Left ventricle myocardium inferior (tissue), 1 donor: ENCODE data around the gene PTGIS. TPM values are rescaled to one million over a fixed set of nuclear protein-coding genes. Genes with fewer than 3 reads are reported as not detected.

Source experiments
- DNase-seq: peaks from one replicate; pipeline ENCODE4 v3.0.0-alpha.2; 2020
- H3K27ac ChIP-seq: fragments of 200-600 bp; replicated peaks from 2 replicates; pipeline ENCODE4 v1.8.0; 2021
- H3K27me3 ChIP-seq: fragments of 200-600 bp; 2 replicates; pipeline ENCODE4 v1.8.0; 2021; ENCODE audit warnings: low read depth
- H3K36me3 ChIP-seq: fragments of 200-600 bp; 2 replicates; pipeline ENCODE4 v1.8.0; 2021
- H3K4me1 ChIP-seq: fragments of 200-600 bp; 2 replicates; pipeline ENCODE4 v1.8.0; 2021
- H3K4me3 ChIP-seq: fragments of 200-600 bp; 2 replicates; pipeline ENCODE4 v1.8.0; 2021; ENCODE audit warnings: mild to moderate bottlenecking, moderate library complexity
- H3K9me3 ChIP-seq: fragments of 200-600 bp; replicated peaks from 2 replicates; pipeline ENCODE4 v1.8.0; 2021
- intact Hi-C: fragments of 100-400 bp; cut with micrococcal nuclease; formaldehyde crosslinking; loops from one replicate; pipeline ENCODE4 v1.11.0; 2022
- total RNA-seq: library from RNA; stranded (reverse); fragmentation: NEBNext Ultra II Directional; extraction: Animal tissue kit (Norgen Biotek cat#: 25700); gene quantifications from one replicate; pipeline ENCODE4 v1.2.1, GENCODE V29; 2021
- TF ChIP-seq, protein P1 (sequence below): fragments of 200-600 bp; IDR thresholded peaks from 2 replicates; pipeline ENCODE4 v1.8.0; 2021; ENCODE audit warnings: antibody characterized with exemption, mild to moderate bottlenecking, borderline replicate concordance
- donor health status: DM: no; HTN: yes; CAD: no; lungs with severe emphysema.

PTGIS gene
- total RNA-seq, 1 donor from 2014 or later = 26.3 TPM

DNA sequence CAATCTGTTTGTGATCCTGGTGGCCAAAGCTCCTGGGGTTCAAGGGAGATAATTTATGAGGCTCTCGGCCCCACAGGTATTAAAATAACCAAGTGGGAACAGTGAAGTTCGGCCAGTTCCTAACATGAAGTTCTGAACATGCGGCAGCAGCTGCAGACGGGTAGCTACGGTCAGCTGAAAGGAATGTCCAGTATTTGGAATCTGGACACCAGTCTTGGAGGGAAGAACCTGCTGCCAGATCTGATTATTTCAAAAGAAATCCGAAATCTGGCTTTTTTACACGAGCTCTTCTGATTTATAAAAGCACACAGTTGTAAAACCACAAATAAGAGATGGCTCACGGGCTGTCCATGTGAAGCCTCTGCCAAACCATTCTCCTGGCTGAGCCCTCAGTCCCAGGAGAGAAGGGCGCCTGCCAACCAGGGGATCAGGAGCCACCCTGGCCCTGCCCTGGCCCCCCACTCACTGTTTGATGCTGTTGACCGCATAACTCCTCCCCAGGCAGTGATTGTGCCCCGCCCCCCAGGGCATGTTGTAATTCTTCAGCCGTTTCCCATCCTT, 57.3 kb downstream of the PTGIS start:
- H3K9me3 ChIP-seq = no peaks in the 10 kb centered on the region
- peak overlapping the region; percentile 63 for H3K27ac ChIP-seq
- DNase-seq = peak; percentile 73
- peaks cover 69% of the 10 kb centered on the region for H3K27me3 ChIP-seq
- H3K4me3 ChIP-seq = no peak overlapping the region
- H3K4me1 ChIP-seq = no peaks in the 10 kb centered on the region
- intact Hi-C loops = no loop called here
- TF ChIP-seq, protein P1, sequence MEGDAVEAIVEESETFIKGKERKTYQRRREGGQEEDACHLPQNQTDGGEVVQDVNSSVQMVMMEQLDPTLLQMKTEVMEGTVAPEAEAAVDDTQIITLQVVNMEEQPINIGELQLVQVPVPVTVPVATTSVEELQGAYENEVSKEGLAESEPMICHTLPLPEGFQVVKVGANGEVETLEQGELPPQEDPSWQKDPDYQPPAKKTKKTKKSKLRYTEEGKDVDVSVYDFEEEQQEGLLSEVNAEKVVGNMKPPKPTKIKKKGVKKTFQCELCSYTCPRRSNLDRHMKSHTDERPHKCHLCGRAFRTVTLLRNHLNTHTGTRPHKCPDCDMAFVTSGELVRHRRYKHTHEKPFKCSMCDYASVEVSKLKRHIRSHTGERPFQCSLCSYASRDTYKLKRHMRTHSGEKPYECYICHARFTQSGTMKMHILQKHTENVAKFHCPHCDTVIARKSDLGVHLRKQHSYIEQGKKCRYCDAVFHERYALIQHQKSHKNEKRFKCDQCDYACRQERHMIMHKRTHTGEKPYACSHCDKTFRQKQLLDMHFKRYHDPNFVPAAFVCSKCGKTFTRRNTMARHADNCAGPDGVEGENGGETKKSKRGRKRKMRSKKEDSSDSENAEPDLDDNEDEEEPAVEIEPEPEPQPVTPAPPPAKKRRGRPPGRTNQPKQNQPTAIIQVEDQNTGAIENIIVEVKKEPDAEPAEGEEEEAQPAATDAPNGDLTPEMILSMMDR = no peak
- no peaks in the 10 kb centered on the region for H3K36me3 ChIP-seq

DNA sequence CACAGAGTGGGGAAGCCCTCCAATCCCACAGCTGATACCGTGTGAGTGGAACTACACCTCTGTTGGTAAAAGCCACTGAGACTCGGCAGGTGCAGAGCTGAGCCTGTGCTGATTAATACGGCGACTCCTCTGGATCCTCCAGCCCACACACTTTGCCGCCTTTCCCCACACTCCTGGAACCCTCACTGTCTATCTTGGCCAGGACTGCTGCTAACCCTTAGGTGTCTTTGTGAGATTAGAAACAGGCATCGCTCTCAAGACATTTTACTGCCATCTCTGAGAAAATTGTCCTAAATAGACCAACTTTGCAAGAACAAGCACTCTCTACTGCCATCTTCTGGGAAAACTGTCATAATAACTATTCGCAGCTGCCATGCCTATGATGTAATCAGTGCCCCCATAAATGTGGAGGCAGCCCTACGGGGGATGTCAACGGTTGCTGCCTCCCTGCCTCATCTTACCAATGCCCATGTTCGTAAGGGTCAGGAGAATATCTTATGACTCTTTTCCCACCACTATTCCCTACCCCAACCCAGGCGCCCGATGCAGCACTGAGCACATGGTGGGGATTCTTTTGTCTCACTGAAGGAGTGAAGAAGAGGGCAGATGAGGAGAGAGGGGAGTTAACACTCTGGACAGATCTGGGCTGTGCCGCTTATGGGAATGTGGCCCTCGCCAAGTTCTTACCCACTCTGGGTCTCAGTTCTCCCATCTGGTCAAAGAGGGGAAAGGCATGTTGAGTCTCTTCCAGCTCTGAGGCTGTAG, 59.3 kb downstream of the PTGIS start:
- TF ChIP-seq, protein P1 = peak; percentile 63
- H3K4me1 ChIP-seq = no peaks in the 10 kb centered on the region
- peaks cover 74% of the 10 kb centered on the region for H3K27me3 ChIP-seq
- no peak overlapping the region for H3K27ac ChIP-seq
- DNase-seq = no peak
- no peaks in the 10 kb centered on the region for H3K9me3 ChIP-seq
- intact Hi-C loops = no loop called here
- no peak overlapping the region for H3K4me3 ChIP-seq
- H3K36me3 ChIP-seq = no peaks in the 10 kb centered on the region

DNA sequence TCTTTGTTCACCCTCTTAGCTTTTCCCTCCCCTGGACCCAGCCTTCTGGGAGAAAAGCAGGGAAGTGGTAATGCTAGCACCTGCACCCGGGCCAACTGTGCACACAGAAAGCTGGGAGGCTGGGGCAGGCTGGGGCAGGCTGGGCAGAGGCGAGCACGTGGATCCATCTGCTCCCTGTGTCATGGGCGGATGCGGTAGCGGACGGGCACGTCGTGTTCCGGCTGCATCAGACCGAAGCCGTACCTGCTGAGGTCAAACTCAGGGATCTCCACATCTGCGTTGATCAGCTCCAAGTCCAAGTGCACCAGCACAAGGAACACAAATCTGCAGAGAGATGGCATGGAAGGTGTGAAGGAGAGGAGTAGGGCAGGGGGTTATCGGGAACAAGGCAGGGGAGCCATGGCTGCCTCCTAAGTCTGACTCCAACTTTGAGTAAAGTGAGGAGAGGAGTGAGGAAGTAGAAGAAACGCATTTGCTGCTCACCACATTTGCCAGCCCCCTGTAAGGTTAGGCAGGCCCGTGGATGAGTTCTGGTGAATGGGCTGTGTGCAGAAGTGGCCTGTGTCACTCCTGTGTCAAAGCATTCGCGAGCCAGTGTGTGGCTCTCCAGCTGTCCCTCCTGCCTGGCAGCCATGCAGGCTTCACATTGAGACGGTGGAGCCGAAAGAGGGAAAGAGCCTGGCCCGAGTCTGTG, 60.0 kb downstream of the PTGIS start:
- Histone ChIP-seq H3K27me3 (peaks cover 68% of the 10 kb centered on the region), H3K4me3 (no peak overlapping the region), H3K27ac (no peak overlapping the region), H3K4me1 (no peaks in the 10 kb centered on the region), H3K9me3 (no peaks in the 10 kb centered on the region), H3K36me3 (no peaks in the 10 kb centered on the region)
- TF ChIP-seq, protein P1 = no peak
- DNase-seq = no peak
- intact Hi-C loops = no loop called here

DNA sequence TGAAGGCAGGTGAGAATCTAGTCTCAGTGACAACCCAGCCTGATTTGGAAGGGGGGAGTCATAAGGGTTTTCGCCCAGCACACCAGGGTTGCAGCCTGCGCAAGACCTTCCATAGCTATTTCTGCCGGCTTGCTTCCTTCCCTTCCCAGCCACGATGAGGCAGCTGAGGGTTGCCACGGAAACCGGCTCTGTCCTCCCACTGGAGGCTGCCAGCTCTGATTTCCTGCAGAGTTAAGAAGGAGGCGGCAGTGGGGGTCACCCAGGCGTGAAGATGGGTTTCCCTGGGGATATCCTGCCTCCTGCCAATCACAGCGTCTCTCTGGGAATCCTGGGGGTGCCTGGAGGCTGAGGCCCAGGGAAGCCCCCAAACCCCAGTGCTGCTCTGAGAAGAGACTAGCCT, 62.4 kb downstream of the PTGIS start:
- Histone ChIP-seq H3K4me3 (no peak overlapping the region), H3K27me3 (peaks cover 50% of the 10 kb centered on the region), H3K9me3 (no peaks in the 10 kb centered on the region), H3K4me1 (no peaks in the 10 kb centered on the region), H3K27ac (no peak overlapping the region), H3K36me3 (no peaks in the 10 kb centered on the region)
- intact Hi-C loops = no loop called here
- DNase-seq = no peak
- TF ChIP-seq, protein P1 = no peak

DNA sequence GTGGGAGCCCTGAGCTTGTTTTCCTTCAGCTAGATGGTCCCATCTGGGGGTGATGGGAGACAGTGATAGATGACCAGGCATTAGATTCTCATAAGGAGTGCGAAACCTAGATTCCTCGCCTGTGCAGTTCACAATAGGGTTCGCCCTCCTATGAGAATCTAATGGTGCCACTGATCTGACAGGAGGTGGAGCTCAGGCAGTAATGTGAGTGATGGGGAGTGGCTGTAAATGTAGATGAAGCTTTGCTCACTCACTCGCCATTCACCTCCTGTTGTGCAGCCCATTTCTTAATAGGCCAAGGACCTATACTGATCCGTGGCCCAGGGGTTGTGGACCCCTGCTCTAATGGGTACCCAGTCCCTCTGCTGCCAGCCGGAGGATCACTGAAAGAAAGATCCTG, 64.8 kb downstream of the PTGIS start:
- Histone ChIP-seq H3K27ac (no peak overlapping the region), H3K4me3 (no peak overlapping the region)
- no peak for DNase-seq

More for the DNA sequence above, 64.8 kb downstream of the PTGIS start:
- Histone ChIP-seq H3K4me1 (no peaks in the 10 kb centered on the region), H3K27me3 (peaks cover 41% of the 10 kb centered on the region), H3K9me3 (no peaks in the 10 kb centered on the region), H3K36me3 (no peaks in the 10 kb centered on the region)
- intact Hi-C loops = no loop called here
- TF ChIP-seq, protein P1 = no peak
